HG02763 (cell line): ENCODE data around the gene PALB2.

Source experiments
- ATAC-seq: cut with Tn5 transposase; IDR thresholded peaks from one replicate; pipeline ENCODE4 v1.9.1; 2021; ENCODE audit warnings: mild to moderate bottlenecking, moderate library complexity; ENCODE audit not compliant: unreplicated experiment

PALB2 gene

GRCh38 chr16:23640931-23641765, at the start of gene PALB2, which contains the start of gene DCTN5:
TSS of gene PALB2 (minus strand) at chr16:23641310. CDS start at chr16:23641157, 153 bp downstream.
TSS of gene DCTN5 (plus strand) at chr16:23641466. CDS start at chr16:23641543, 77 bp downstream.
- peak; percentile 96 for ATAC-seq

DNA sequence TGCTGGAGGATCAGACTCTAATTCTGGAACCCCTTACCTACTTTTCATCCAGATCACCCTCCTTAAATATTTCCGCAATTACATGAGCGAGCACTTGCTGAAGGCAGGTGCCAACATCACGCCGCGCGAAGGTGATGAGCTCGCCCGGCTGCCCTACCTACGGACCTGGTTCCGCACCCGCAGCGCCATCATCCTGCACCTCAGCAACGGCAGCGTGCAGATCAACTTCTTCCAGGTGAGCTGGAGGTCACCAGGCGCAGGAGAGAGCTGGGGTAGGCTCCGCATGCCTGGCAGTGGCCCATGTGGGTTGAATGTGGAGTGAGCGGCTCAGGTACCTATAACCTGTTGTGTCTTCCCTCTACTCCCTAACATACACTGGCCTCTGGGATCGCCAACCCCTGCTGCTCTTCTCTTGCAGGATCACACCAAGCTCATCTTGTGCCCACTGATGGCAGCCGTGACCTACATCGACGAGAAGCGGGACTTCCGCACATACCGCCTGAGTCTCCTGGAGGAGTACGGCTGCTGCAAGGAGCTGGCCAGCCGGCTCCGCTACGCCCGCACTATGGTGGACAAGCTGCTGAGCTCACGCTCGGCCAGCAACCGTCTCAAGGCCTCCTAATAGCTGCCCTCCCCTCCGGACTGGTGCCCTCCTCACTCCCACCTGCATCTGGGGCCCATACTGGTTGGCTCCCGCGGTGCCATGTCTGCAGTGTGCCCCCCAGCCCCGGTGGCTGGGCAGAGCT, 48.5 kb upstream of the PALB2 start:
- no peak for ATAC-seq

- ATAC-seq = no peak
These were observed 46.1 kb upstream of the PALB2 start for GRCh38 chr16:23687034-23687808.

GRCh38 chr16:23683487-23683886, 42.4 kb upstream of the PALB2 start:
- no peak for ATAC-seq

GRCh38 chr16:23682181-23682580, 41.1 kb upstream of the PALB2 start:
- ATAC-seq = no peak

DNA sequence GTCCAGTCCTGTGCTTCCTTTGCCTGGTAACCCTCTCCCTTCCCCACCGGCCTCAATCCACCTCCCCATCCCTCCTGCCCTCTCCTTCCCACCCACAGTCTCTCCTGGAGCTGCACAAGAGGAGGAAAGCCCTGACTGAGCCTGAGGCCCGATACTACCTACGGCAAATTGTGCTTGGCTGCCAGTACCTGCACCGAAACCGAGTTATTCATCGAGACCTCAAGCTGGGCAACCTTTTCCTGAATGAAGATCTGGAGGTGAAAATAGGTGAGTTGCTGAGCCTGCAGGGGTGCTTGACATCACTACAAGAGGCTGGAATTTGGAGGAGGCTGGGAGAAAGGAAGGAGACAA, 38.9 kb upstream of the PALB2 start:
- no peak for ATAC-seq

- ATAC-seq = no peak
These were observed 38.3 kb upstream of the PALB2 start for GRCh38 chr16:23679274-23679985.

DNA sequence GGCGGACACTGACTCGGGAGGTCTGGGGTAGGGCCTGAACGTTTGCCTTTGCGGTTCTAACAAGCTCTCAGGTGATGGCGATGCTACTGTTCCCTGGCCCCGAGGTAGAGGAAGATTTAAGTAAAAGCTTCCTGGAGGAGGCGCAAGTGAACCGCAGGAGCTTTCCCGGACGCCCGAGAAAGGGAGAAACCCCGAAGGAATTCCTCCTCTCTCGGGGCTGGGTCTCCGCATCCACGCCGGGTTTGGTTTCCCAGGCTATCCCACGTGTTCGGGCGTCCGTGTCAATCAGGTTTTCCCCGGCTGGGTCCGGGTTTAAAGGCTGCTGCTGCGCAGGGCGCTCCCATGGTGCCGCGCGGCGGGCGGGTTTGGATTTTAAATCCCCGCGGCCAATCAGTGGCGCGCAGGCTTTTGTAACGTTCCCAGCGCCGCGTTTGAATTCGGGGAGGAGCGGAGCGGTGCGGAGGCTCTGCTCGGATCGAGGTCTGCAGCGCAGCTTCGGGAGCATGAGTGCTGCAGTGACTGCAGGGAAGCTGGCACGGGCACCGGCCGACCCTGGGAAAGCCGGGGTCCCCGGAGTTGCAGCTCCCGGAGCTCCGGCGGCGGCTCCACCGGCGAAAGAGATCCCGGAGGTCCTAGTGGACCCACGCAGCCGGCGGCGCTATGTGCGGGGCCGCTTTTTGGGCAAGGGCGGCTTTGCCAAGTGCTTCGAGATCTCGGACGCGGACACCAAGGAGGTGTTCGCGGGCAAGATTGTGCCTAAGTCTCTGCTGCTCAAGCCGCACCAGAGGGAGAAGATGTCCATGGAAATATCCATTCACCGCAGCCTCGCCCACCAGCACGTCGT, 37.5 kb upstream of the PALB2 start, which contains the start of gene PLK1:
TSS of gene PLK1 (plus strand) at position 460 of the 844 bp plus-strand sequence. CDS start at position 504, 44 bp downstream.
- peak; percentile 80 for ATAC-seq

DNA sequence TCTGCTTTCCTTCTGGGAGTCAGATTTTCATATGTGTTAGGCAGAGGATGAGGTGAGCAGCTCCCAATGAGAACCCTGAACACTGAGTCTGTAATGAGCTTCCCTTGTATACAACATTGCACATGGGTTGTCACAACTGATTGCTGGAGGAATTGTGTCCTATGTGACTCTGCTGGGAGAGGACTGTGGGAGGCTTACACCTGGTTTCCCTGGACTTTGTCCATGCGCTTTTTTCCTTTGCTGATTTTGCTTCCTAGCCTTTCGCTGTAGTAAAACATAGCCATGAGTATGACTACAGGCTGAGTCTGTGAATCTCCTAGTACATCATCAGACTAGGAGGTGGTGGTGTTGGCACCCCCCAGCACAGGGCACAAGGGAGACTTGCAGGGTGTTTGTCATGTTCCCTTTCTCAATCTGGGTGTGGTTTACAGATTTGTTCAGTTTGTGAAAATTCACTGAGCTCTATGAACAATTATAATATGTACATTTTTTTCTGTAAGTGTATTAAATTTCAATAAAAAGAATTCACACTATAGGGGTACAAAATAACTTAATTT, 35.9 kb upstream of the PALB2 start:
- ATAC-seq = no peak

DNA sequence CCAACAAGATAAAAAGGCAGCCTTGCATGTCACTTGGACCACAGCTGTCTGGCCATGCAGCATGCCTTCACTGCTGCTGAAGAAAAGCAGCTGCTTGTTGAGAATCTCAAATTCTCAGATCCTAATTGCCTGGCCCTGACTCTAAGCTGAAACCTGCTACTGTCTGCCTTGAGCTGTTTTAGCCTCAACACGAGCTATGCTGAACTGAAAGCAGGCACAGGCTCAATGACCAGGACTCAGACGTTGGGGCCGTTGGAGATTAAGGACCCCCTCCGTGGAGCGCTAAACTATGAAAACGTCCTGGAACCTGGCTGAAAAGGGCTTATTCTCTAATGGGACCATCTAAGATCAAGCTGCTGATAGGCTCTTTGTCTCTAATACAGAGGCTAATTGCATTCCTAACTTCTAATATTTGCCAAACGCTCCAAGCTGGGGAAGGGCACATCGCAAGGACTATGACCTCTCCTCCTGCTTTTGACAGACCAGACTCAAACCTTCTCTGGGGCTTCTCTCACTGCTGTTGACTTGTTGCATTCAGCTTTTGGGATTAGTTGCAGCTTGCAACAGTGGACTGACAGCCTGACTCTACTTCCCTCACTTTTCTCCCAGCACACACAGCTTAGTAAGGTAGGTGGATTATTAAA, 33.0 kb upstream of the PALB2 start:
- ATAC-seq = no peak

DNA sequence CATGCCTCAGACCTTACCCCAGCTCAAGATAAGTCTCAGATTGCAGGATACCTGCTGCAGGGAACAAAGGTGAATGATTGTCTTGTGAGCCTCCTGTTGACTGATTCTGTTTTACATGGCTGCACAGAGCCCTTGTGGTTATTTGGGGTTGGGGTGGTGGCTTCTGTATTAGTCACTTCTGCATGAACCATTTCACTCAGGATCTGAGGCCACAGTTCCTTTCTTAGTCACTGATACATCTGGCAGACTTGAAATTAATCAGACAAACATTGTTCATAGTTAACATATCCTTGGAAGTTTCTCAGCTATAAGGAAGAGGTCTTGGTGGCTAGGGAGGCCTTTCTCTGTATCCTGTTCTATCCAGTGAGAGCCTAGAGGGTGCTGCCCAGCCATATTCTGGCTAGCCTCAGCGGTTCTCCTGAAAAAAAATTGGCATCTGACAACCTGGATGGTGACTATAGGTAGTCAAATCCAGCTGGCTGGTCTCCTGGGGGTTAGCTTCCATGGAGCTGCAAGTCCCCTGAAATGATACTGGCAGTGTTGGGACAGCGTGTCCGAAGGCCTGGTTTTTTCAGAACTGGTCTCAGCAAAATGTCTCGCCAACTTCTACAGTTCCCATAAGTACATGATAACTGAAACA, 29.1 kb upstream of the PALB2 start:
- ATAC-seq = peak; percentile 78

DNA sequence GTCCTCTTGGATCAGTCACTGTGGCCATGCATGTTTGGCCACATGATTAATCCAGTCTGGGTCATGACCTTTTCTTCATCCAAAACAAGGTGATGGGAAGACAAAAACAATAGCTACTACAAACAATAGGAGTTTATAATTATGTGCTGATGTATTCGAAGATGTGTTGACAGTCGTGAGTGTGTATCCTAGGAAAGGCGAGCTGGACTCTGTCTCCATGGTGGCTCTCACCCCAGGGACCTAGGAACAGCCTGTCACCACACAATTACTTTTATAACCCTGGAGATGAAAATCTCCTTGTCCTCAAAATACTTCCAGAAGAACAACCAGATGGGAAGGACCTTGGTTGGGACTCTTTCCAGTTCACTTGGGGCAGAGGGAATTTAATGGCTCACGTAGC, 27.8 kb upstream of the PALB2 start:
- no peak for ATAC-seq

- ATAC-seq = no peak
These were observed 27.1 kb upstream of the PALB2 start for GRCh38 chr16:23668225-23668624.

DNA sequence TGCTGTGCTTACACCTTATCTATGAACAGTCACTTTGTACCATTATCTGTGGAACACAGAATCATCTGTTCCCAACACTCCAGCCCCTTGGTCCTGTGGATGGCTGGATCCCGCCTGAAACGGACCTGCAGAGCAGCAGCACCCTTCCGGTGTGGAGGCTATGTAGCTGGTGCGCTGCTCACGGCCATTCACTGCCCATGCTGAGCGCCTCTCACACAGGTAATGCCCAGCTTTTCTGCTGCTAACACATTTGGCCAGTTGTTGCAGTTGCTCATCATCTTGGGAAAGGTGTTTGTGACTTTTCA, 26.2 kb upstream of the PALB2 start:
- no peak for ATAC-seq

DNA sequence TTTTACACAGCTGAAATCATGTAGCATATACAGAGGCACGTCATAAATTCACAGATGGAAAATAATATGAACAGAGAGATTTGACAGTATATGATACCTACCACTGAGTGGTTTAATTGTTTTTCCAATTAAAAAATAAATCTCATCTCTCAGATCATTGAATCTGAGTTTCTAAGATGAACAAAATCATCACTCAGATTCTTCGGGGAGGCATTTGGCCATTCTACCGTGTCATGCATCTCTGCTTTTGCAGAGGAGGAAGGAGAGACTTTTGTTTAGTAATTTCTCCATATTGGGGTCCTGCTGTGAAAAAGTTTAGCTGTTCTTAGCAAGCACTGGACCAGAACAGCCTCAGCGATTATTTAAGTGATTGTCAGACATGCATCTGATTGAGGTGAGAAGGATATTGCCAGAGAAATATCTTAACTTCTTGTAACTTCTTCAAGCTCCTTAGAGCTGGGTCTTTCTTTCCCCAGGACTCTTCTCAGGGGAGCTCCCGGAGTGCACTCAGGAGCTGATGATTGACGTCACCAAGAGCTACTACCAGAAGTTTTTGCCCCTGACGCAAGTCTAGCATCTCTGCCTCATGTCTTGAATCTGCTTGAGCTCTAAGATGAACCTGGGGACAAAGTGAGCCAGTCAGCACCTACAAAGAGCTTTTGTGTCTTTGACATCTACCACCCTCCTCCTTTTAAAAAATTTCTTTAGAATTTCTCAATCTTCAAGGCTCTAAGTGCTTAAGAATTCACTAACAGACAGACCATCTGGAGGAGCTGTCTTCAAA, 25.7 kb upstream of the PALB2 start:
- no peak for ATAC-seq

GRCh38 chr16:23663918-23664317, 22.8 kb upstream of the PALB2 start:
- no peak for ATAC-seq

GRCh38 chr16:23651943-23652468, 10.9 kb upstream of the PALB2 start:
- ATAC-seq = no peak
